Measurements from ENCODE around the gene CPNE4. TPM values are rescaled to one million over a fixed set of nuclear protein-coding genes. Genes with fewer than 3 reads are reported as not detected.
"Not testable (repeated sequence)": the region's sequence is repeated elsewhere in the genome, so short reads cannot be mapped to it uniquely, and the experiment has no call there.

CPNE4 gene
- total and polyA plus RNA-seq, 2 donors (not counting 3 experiments of a cell fraction or from before 2014, with no cell fraction given): not detected

DNA sequence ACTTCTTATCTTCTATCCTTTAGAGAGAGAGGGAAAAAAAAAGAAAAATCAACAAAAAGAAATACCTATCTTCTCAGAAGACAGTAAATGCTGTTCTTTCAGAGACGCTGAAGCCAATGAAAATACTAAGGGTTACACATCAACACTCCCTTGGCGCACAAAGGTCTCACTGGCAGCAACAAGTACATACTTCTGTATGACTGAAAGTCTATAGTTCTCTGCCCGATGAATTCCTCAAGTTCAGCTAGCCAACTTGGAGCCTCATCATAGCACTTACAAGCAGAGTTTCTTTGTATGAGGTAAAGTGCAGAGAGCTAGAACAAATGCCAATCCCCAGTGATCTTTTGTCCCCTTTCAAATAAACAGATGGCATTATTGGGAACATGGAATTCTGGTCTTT, 62.7 kb downstream of the CPNE4 start:
- intact Hi-C loops (cut with micrococcal nuclease) (no loop called here), dilution Hi-C loops (cut with MboI; ENCODE audit: extremely low pct_ligation_motif_present, low sequenced_read_pairs) (no loop called here)
- H3K9ac ChIP-seq (replicated peaks; ENCODE audit: extremely low read depth, insufficient read depth, low read length): no peak overlapping the region
- BruUV-seq (replicated peaks): no TSS peak
- H3K79me2 ChIP-seq (ENCODE audit: control insufficient read depth, insufficient read depth, low read length): no peaks in the 10 kb centered on the region
- TF ChIP-seq FOS (IDR thresholded peaks at IDR 0.05; ENCODE audit: borderline replicate concordance, insufficient read depth, low read length) (no peak), EZH2 (IDR thresholded peaks at IDR 0.05; ENCODE audit: borderline replicate concordance, low read depth, low read length, severe bottlenecking) (no peak), GATA2 (IDR thresholded peaks at IDR 0.05; ENCODE audit: insufficient read depth, insufficient read length, low read depth, low read length) (no peak), POLR2AphosphoS5 (IDR thresholded peaks at IDR 0.05; ENCODE audit: insufficient read depth, low read depth, low read length) (no peak)
- TF ChIP-seq, protein P1, sequence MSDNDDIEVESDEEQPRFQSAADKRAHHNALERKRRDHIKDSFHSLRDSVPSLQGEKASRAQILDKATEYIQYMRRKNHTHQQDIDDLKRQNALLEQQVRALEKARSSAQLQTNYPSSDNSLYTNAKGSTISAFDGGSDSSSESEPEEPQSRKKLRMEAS (IDR thresholded peaks at IDR 0.05; ENCODE audit: insufficient read depth, insufficient read length): no peak
- H3K27me3 ChIP-seq (ENCODE audit: control insufficient read depth in 2 of 2, insufficient read depth in 2 of 2, low read length in 2 of 2): no peaks in the 10 kb centered on the region
- no peak overlapping the region for H3K27ac ChIP-seq (ENCODE audit: insufficient read depth, low read depth, low read length)
- no peak overlapping the region for H3K4me3 ChIP-seq (replicated peaks in 1 of 3; ENCODE audit: insufficient read depth in 1 of 3, low read depth in 1 of 3, low read length in 3 of 3)
- no peak overlapping the region for H2AFZ ChIP-seq (ENCODE audit: low read depth, low read length)
- no peaks in the 10 kb centered on the region for H3K9me3 ChIP-seq (replicated peaks; ENCODE audit: control insufficient read depth, insufficient read depth, low read length)
- POLR2A ChIA-PET: no interaction called here
- no peaks in the 10 kb centered on the region for H3K9me1 ChIP-seq (replicated peaks; ENCODE audit: control insufficient read depth, extremely low read depth, insufficient read depth, low read length)
- no peak overlapping the region for H3K4me2 ChIP-seq (ENCODE audit: insufficient read depth, low read length)
- no peak for FAIRE-seq
- CTCF ChIA-PET: no interaction called here
- H3K4me1 ChIP-seq (ENCODE audit: control insufficient read depth, extremely low read depth, insufficient read depth, low read length): no peaks in the 10 kb centered on the region
- H3K36me3 ChIP-seq (ENCODE audit: control insufficient read depth in 2 of 2, extremely low read depth in 1 of 2, insufficient read depth in 2 of 2, low read length in 2 of 2): no peaks in the 10 kb centered on the region
- H4K20me1 ChIP-seq (replicated peaks; ENCODE audit: control insufficient read depth, extremely low read depth, insufficient read depth, low read length): no peaks in the 10 kb centered on the region
- no peak for DNase-seq (ENCODE audit: low read depth, low spot score)

DNA sequence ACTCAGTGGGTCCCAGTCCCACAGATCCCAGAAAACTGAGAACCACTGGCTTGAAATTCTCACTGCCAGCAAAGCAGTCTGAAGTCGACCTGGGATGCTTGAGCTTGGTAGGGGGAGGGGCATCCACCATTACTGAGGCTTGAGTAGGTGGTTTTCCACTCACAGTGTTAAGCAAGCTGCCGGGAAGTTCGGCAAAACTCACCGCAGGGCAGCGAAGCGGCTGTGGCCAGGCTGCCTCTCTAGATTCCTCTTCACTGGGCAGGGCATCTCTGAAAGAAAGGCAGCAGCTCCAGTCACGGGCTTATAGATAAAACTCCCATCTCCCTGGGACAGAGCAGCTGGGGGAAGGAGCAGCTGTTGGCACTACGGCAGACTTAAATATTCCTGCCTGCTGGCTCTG, 71.4 kb downstream of the CPNE4 start:
- DNase-seq (ENCODE audit: low read depth, low spot score); dilution Hi-C loops (cut with MboI; ENCODE audit: extremely low pct_ligation_motif_present, low sequenced_read_pairs); H3K27me3 ChIP-seq (ENCODE audit: control insufficient read depth in 2 of 2, insufficient read depth in 2 of 2, low read length in 2 of 2); H3K27ac ChIP-seq (ENCODE audit: insufficient read depth, low read depth, low read length); CTCF ChIA-PET; POLR2A ChIA-PET; H3K4me3 ChIP-seq (replicated peaks in 1 of 3; ENCODE audit: insufficient read depth in 1 of 3, low read depth in 1 of 3, low read length in 3 of 3); H3K36me3 ChIP-seq (ENCODE audit: control insufficient read depth in 2 of 2, extremely low read depth in 1 of 2, insufficient read depth in 2 of 2, low read length in 2 of 2); H3K9me1 ChIP-seq (replicated peaks; ENCODE audit: control insufficient read depth, extremely low read depth, insufficient read depth, low read length); H3K4me1 ChIP-seq (ENCODE audit: control insufficient read depth, extremely low read depth, insufficient read depth, low read length); H3K4me2 ChIP-seq (ENCODE audit: insufficient read depth, low read length); H3K9me3 ChIP-seq (replicated peaks; ENCODE audit: control insufficient read depth, insufficient read depth, low read length); FAIRE-seq; H2AFZ ChIP-seq (ENCODE audit: low read depth, low read length); H3K9ac ChIP-seq (replicated peaks; ENCODE audit: extremely low read depth, insufficient read depth, low read length); BruUV-seq (replicated peaks); H4K20me1 ChIP-seq (replicated peaks; ENCODE audit: control insufficient read depth, extremely low read depth, insufficient read depth, low read length); intact Hi-C loops (cut with micrococcal nuclease); H3K79me2 ChIP-seq (ENCODE audit: control insufficient read depth, insufficient read depth, low read length): not testable (repeated sequence)

Measured in endothelial cell of umbilical vein (primary cell).